Measurements from ENCODE around the gene FAT4. TPM values are rescaled to one million over a fixed set of nuclear protein-coding genes. Genes with fewer than 3 reads are reported as not detected.
A peak's percentile ranks its signal among the peaks of the same experiment; 100 is the strongest.

FAT4 gene
- total RNA-seq, 1 experiment from 2014 or later: 33.6 TPM

- no TSS peak for BruUV-seq (replicated peaks)
- POLR2A ChIA-PET (ENCODE audit: low non-redundant PET): interaction anchor here (0.6 kb wide), 1 partner anchor 679 kb away, joined by 3 read pairs; no protein-coding TSS in a partner anchor
- intact Hi-C loops (cut with micrococcal nuclease; ENCODE audit: unreplicated experiment): no loop called here
- no peaks in the 10 kb centered on the region for H3K27me3 ChIP-seq (replicated peaks; ENCODE audit: insufficient read depth, low read depth, low read length, poor library complexity)
- CTCF ChIA-PET: no interaction called here
- DNase-seq (ENCODE audit: low spot score): peak; percentile 52
- no peaks in the 10 kb centered on the region for H3K9me3 ChIP-seq (ENCODE audit: low read depth, low read length, poor library complexity, severe bottlenecking)
- H3K27ac ChIP-seq (ENCODE audit: low read depth, low read length, poor library complexity, severe bottlenecking): peak overlapping the region; percentile 63
- H3K4me1 ChIP-seq (ENCODE audit: insufficient read depth, low read length, poor library complexity, severe bottlenecking): peaks cover 62% of the 10 kb centered on the region
- peaks cover 37% of the 10 kb centered on the region for H3K36me3 ChIP-seq (ENCODE audit: insufficient read depth, low read length, poor library complexity, severe bottlenecking)
- H3K4me3 ChIP-seq (ENCODE audit: low read depth, low read length, poor library complexity, severe bottlenecking): peak overlapping the region; percentile 36
- TF ChIP-seq EZH2 (IDR thresholded peaks at IDR 0.05; ENCODE audit: borderline replicate concordance, low read depth, low read length, poor library complexity, severe bottlenecking) (no peak), CTCF (conservative IDR thresholded peaks at IDR 0.05; ENCODE audit: low read depth, low read length) (no peak)
Observed at GRCh38 chr4:125322366-125322730, 7.6 kb downstream of the FAT4 start.

GRCh38 chr4:125323654-125324053 is 8.9 kb downstream of the FAT4 start:
- peak; percentile 45 for DNase-seq (ENCODE audit: low spot score)
- no peaks in the 10 kb centered on the region for H3K27me3 ChIP-seq (replicated peaks; ENCODE audit: insufficient read depth, low read depth, low read length, poor library complexity)
- peak overlapping the region; percentile 31 for H3K4me3 ChIP-seq (ENCODE audit: low read depth, low read length, poor library complexity, severe bottlenecking)
- no peaks in the 10 kb centered on the region for H3K9me3 ChIP-seq (ENCODE audit: low read depth, low read length, poor library complexity, severe bottlenecking)
- intact Hi-C loops (cut with micrococcal nuclease; ENCODE audit: unreplicated experiment): no loop called here
- TF ChIP-seq CTCF (conservative IDR thresholded peaks at IDR 0.05; ENCODE audit: low read depth, low read length): no peak
- no peak for TF ChIP-seq EZH2 (IDR thresholded peaks at IDR 0.05; ENCODE audit: borderline replicate concordance, low read depth, low read length, poor library complexity, severe bottlenecking)
- peaks cover 62% of the 10 kb centered on the region for H3K4me1 ChIP-seq (ENCODE audit: insufficient read depth, low read length, poor library complexity, severe bottlenecking)
- ChIA-PET POLR2A (ENCODE audit: low non-redundant PET) (interaction anchor here (0.6 kb wide), 1 partner anchor 259 kb away, joined by 3 read pairs; no protein-coding TSS in a partner anchor), CTCF (no interaction called here)
- no TSS peak for BruUV-seq (replicated peaks)
- H3K27ac ChIP-seq (ENCODE audit: low read depth, low read length, poor library complexity, severe bottlenecking): no peak overlapping the region
- H3K36me3 ChIP-seq (ENCODE audit: insufficient read depth, low read length, poor library complexity, severe bottlenecking): peaks cover 26% of the 10 kb centered on the region

- Histone ChIP-seq H3K4me3 (ENCODE audit: low read depth, low read length, poor library complexity, severe bottlenecking) (no peak overlapping the region), H3K4me1 (ENCODE audit: insufficient read depth, low read length, poor library complexity, severe bottlenecking) (peaks cover 55% of the 10 kb centered on the region), H3K27me3 (replicated peaks; ENCODE audit: insufficient read depth, low read depth, low read length, poor library complexity) (no peaks in the 10 kb centered on the region), H3K36me3 (ENCODE audit: insufficient read depth, low read length, poor library complexity, severe bottlenecking) (peaks cover 10% of the 10 kb centered on the region), H3K9me3 (ENCODE audit: low read depth, low read length, poor library complexity, severe bottlenecking) (no peaks in the 10 kb centered on the region), H3K27ac (ENCODE audit: low read depth, low read length, poor library complexity, severe bottlenecking) (no peak overlapping the region)
- intact Hi-C loops (cut with micrococcal nuclease; ENCODE audit: unreplicated experiment): no loop called here
- no TSS peak for BruUV-seq (replicated peaks)
- no peak for DNase-seq (ENCODE audit: low spot score)
- ChIA-PET POLR2A (ENCODE audit: low non-redundant PET) (interaction anchor here (0.8 kb wide), 1 partner anchor 1752 kb away, joined by 4 read pairs; no protein-coding TSS in a partner anchor), CTCF (no interaction called here)
- no peak for TF ChIP-seq CTCF (conservative IDR thresholded peaks at IDR 0.05; ENCODE audit: low read depth, low read length)
Observed at GRCh38 chr4:125325733-125326132, 11.0 kb downstream of the FAT4 start.

All from A673 (cell line).